ENCODE results near the gene ADRA2B.
"Not testable (repeated sequence)": the region's sequence is repeated elsewhere in the genome, so short reads cannot be mapped to it uniquely, and the experiment has no call there.

Gene ADRA2B

GRCh38 chr2:96067098-96067660 is 49.2 kb downstream of the ADRA2B start:
- DNase-seq: peak in 2 of 42 donors; percentile 6 to 20
- intact Hi-C loops (cut with DNase I): not testable (repeated sequence)

- intact Hi-C loops (cut with DNase I): not testable (repeated sequence)
These were observed 49.9 kb downstream of the ADRA2B start for GRCh38 chr2:96066511-96066910.

GRCh38 chr2:96065954-96066353 is 50.4 kb downstream of the ADRA2B start:
- peak in 3 of 42 donors; percentile 14 to 25 (median 16) for DNase-seq
- intact Hi-C loops (cut with DNase I): not testable (repeated sequence)

More at GRCh38 chr2:96066511-96066910, 49.9 kb downstream of the ADRA2B start:
- peak in 2 of 42 donors; percentile 10 to 22 for DNase-seq

GRCh38 chr2:96065381-96065930 is 50.9 kb downstream of the ADRA2B start:
- peak in 5 of 42 donors; percentile 2 to 25 (median 16) for DNase-seq
- intact Hi-C loops (cut with DNase I): no loop called here

- DNase-seq; intact Hi-C loops (cut with DNase I): not testable (repeated sequence)
These were observed 51.6 kb downstream of the ADRA2B start for GRCh38 chr2:96064760-96065159.

GRCh38 chr2:96064047-96064675 is 52.2 kb downstream of the ADRA2B start:
- intact Hi-C loops (cut with DNase I): not testable (repeated sequence)
- DNase-seq: peak in 3 of 42 donors; percentile 2 to 22 (median 16)

- DNase-seq: peak; percentile 65 to 91 (median 84)
- intact Hi-C loops (cut with DNase I): not testable (repeated sequence)
These were observed 53.1 kb downstream of the ADRA2B start for GRCh38 chr2:96063116-96063899.
